ENCODE results near the gene TMPRSS6. TPM values are rescaled to one million over a fixed set of nuclear protein-coding genes. Genes with fewer than 3 reads are reported as not detected.

Gene TMPRSS6
- total RNA-seq (2022; extraction: Qiagen RNA extraction; ENCODE audit: low read depth) = 0.12 TPM in 1 of 5 replicates, not detected in the others

GRCh38 chr22:37109242-37109917 is at the start of gene TMPRSS6:
Gene TMPRSS6 (minus strand): TSS chr22:37109713. CDS start chr22:37103417, 6,296 bp downstream.

GRCh38 chr22:37051391-37052385 is 57.8 kb downstream of the TMPRSS6 start, which contains the start of gene KCTD17:
Gene KCTD17 (plus strand): TSS chr22:37051742. CDS start chr22:37051761, 19 bp downstream.

GRCh38 chr22:37019309-37020191 is 90.0 kb downstream of the TMPRSS6 start, which contains the start of the genes MPST and TST:
Gene MPST (plus strand): TSS chr22:37019742. CDS start chr22:37019837, 95 bp downstream.
Gene TST (minus strand): TSS chr22:37019447. CDS start chr22:37018732, 715 bp downstream.

Other genes with a start within 250 kb of the TMPRSS6 start
- gene NCF4, start 248.7 kb downstream of the TMPRSS6 start, total RNA-seq (2022; extraction: Qiagen RNA extraction; ENCODE audit: low read depth) = 0.05 TPM in 1 of 5 replicates, not detected in the others
- gene CSF2RB, start 196.1 kb downstream of the TMPRSS6 start, total RNA-seq (2022; extraction: Qiagen RNA extraction; ENCODE audit: low read depth) = not detected in 5 replicates
- 38.2 to 52.2 TPM (median 50.0 TPM) in 5 replicates for gene TST, start 90.3 kb downstream of the TMPRSS6 start, total RNA-seq (2022; extraction: Qiagen RNA extraction; ENCODE audit: low read depth)
- gene MPST, start 90.0 kb downstream of the TMPRSS6 start, total RNA-seq (2022; extraction: Qiagen RNA extraction; ENCODE audit: low read depth) = 36.7 to 74.6 TPM (median 65.0 TPM) in 5 replicates
- gene KCTD17, start 58.0 kb downstream of the TMPRSS6 start, total RNA-seq (2022; extraction: Qiagen RNA extraction; ENCODE audit: low read depth) = 16.2 to 26.3 TPM (median 22.8 TPM) in 5 replicates
- gene IL2RB, start 40.2 kb upstream of the TMPRSS6 start, total RNA-seq (2022; extraction: Qiagen RNA extraction; ENCODE audit: low read depth) = 0.06 to 0.48 TPM in 2 of 5 replicates, not detected in the others
- 7.9 to 13.0 TPM (median 11.2 TPM) in 5 replicates for gene C1QTNF6, start 78.5 kb upstream of the TMPRSS6 start, total RNA-seq (2022; extraction: Qiagen RNA extraction; ENCODE audit: low read depth)
- gene SSTR3, start 102.8 kb upstream of the TMPRSS6 start, total RNA-seq (2022; extraction: Qiagen RNA extraction; ENCODE audit: low read depth) = not detected in 5 replicates
- 0.11 to 0.27 TPM (median 0.25 TPM) in 4 of 5 replicates, not detected in the other for gene RAC2, start 134.6 kb upstream of the TMPRSS6 start, total RNA-seq (2022; extraction: Qiagen RNA extraction; ENCODE audit: low read depth)
- gene CYTH4, start 172.8 kb upstream of the TMPRSS6 start, total RNA-seq (2022; extraction: Qiagen RNA extraction; ENCODE audit: low read depth) = 0.82 to 1.2 TPM (median 1.0 TPM) in 5 replicates